HG02840 (cell line): ENCODE data around the gene SLC34A2.
"Not testable (repeated sequence)": the region's sequence is repeated elsewhere in the genome, so short reads cannot be mapped to it uniquely, and the experiment has no call there.

ENCODE experiments used
- ATAC-seq: cut with Tn5 transposase; IDR thresholded peaks from one replicate; pipeline ENCODE4 v1.9.1; 2021; ENCODE audit warnings: mild to moderate bottlenecking, moderate library complexity, moderate number of reproducible peaks; ENCODE audit not compliant: unreplicated experiment, low FRiP score

SLC34A2 gene

GRCh38 chr4:25654971-25655963, at the start of gene SLC34A2:
TSS of gene SLC34A2 (plus strand) at chr4:25655851. CDS start at chr4:25662501, 6,650 bp downstream.
- ATAC-seq, result no peak

GRCh38 chr4:25608644-25609043, 47.0 kb upstream of the SLC34A2 start:
- ATAC-seq, result no peak

- ATAC-seq, result no peak
Measured at GRCh38 chr4:25609976-25610375, 45.7 kb upstream of the SLC34A2 start.

GRCh38 chr4:25613613-25614012, 42.0 kb upstream of the SLC34A2 start:
- not testable (repeated sequence) for ATAC-seq

GRCh38 chr4:25614807-25615206, 40.8 kb upstream of the SLC34A2 start:
- ATAC-seq, result no peak

- ATAC-seq, result no peak
Measured at GRCh38 chr4:25621027-25621930, 34.4 kb upstream of the SLC34A2 start.

GRCh38 chr4:25624616-25625015, 31.0 kb upstream of the SLC34A2 start:
- no peak for ATAC-seq

- ATAC-seq, result no peak
Measured at GRCh38 chr4:25628451-25628850, 27.2 kb upstream of the SLC34A2 start.

- no peak for ATAC-seq
Measured at GRCh38 chr4:25632135-25632534, 23.5 kb upstream of the SLC34A2 start.

GRCh38 chr4:25633541-25633940, 22.1 kb upstream of the SLC34A2 start:
- no peak for ATAC-seq

GRCh38 chr4:25635501-25635900, 20.1 kb upstream of the SLC34A2 start:
- ATAC-seq, result no peak

- ATAC-seq, result no peak
Measured at GRCh38 chr4:25637581-25638220, 17.9 kb upstream of the SLC34A2 start.

- no peak for ATAC-seq
Measured at GRCh38 chr4:25638221-25638601, 17.4 kb upstream of the SLC34A2 start.

- ATAC-seq, result no peak
Measured at GRCh38 chr4:25638806-25639205, 16.8 kb upstream of the SLC34A2 start.

- no peak for ATAC-seq
Measured at GRCh38 chr4:25650311-25650710, 5.3 kb upstream of the SLC34A2 start.

GRCh38 chr4:25651682-25652081, 4.0 kb upstream of the SLC34A2 start:
- ATAC-seq, result no peak

- ATAC-seq, result no peak
Measured at GRCh38 chr4:25654031-25654970, 1.4 kb upstream of the SLC34A2 start.

GRCh38 chr4:25656031-25656430, 380 bp downstream of the SLC34A2 start:
- no peak for ATAC-seq

- ATAC-seq, result no peak
Measured at GRCh38 chr4:25658357-25658771, 2.7 kb downstream of the SLC34A2 start.
